Stimulated activated CD4-positive, alpha-beta T cell treated with anti-CD3 and anti-CD28 coated beads, Interleukin-2, amount 100 ng/mL, for 48 hours (primary cell): ENCODE data around the gene ZNF672.
"Not testable (repeated sequence)": the region's sequence is repeated elsewhere in the genome, so short reads cannot be mapped to it uniquely, and the experiment has no call there.

ENCODE experiments used
- DNase-seq, 2 donors: peaks; one replicate each; pipeline ENCODE4 v3.0.0-alpha.2; 2020

Gene ZNF672

DNA sequence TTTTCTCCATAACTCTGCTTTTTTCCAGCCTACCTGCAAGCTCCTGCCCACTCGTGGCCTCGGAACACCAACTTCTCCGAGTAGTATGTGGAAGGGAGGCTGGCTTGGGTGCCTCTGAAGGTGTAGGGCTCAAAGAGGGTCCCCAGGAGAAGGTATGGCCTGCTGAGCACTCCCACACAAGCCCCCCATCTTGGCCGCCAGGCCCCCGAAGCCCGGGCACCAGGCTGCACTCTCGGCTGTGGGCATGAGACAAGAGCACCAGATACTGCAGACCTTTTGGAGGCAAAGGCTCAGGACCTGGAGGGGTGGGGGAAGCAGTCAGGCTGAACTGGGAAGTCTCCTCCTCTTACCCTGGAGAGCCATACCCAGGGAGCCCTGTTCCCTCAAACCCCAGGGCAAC, 19.2 kb downstream of the ZNF672 start:
- DNase-seq = no peak

GRCh38 chr1:248857749-248858095, 19.7 kb downstream of the ZNF672 start:
- DNase-seq = no peak

DNA sequence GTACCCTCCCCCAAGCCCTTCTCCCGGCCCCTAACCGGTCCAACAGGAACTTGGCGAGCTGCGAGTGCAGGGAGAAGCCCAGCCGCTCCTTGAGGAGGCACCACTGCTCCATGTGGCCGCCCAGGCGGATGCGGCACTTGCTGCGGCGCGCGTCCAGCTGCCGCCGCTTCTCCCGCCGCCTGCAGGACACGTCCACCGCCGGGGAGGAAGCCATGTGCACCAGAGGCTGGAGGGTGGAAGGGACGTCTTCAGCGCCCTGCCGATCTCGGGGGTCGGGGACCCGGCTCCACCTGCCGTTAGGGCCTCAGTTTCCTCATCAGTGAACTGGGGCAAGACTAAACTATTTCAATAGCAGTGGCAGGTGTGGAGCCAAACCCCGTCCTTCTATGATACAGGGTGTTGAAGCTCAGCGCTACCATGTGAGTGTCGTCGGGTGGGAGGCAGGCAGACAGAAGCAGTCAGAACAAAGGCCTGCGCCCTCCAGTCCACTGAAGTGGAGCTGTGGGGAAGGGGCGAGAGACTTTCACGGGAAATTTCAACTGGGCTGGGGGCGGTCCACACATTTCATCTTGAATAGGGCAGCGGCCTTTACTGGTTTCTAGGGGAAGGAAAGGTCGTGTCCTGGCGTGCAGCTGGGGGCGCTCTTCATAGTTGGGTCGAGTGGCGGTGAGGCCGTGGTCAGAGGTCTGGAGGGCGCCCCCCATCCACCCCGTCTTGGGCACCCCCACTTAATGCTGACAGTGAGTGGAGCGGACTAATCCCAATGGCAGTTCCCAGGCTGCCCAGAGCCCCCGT, 20.3 kb downstream of the ZNF672 start:
- DNase-seq = peak in 1 of 2 donors; percentile 37

DNA sequence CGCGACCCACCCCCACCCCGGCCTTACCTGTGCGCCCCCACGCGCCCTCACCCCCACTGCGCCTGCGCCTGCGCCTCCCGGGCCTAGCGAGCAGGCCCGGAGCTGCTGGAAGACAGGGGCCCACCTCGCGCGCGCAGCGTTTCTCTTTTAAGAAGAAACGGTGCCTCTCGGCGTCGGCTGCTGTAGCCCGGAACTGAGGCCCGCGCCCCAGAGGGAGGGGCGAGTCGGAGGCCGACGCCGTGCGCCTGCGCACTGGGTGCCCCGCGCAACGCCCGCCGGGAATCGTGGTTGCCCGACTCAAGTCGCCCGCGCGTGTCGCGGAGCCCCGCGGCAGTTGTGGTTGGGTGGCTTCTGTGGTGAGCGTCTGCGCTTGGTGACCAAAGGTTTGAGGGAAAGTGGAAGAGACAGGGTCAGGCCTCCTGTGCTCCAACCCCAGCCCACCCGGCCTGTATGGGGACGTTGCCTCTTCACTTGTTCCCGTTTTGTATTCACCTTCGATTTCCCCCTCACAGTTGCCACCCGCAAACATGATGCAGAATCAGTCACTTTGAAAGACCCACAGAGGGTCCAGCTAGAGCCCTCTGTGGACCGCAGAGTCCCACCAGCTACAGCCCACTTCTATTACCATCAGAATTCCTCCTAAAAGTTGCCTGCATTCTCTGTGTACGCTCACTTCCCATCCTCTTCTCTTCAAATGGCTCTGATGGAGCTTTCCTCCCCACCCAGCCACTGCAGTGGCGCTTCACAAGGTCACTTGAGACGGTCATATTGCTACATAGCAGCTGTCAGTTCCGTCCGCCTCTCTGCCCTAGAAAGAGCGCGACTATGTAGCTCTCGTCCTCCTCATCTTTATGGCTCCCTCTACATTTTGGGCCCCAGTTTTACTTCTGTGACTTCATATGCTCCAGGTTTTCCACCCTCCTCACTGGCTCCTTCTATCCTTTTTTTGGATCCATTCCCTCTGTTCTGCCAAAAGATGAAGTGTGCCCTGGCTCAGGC, 21.2 kb downstream of the ZNF672 start, which contains the start of gene ZNF692:
ZNF692 (minus strand) TSS at position 195 of the 999 bp plus-strand sequence. CDS start 776 bp downstream, outside the sequence.
- DNase-seq = peak; percentile 90 to 95

DNA sequence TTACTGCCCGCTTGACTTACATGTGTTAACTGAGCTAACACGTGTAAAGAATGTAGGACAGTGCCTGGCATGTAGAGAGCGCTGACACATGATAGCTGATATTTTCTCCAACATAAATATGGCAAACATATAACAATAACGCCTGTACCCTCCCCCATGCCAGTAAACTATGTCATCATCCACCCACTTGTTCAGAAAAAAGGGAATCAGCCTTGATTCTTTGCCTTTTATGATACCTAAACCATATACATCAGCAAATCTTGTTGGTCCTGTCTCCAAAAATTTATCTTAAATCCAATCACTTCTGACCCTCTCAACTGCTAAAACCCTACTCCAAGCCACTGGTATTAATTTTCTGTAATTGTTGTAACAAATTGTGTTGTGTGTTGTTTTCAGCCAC, 22.0 kb downstream of the ZNF672 start:
- DNase-seq = no peak

- no peak for DNase-seq
Observed at GRCh38 chr1:248861616-248862015, 23.6 kb downstream of the ZNF672 start.

GRCh38 chr1:248862695-248862997, 24.6 kb downstream of the ZNF672 start:
- DNase-seq = peak in 1 of 2 donors; percentile 33

- peak; percentile 73 to 74 for DNase-seq
Observed at GRCh38 chr1:248862998-248863881, 25.2 kb downstream of the ZNF672 start.

GRCh38 chr1:248871837-248872401, 33.9 kb downstream of the ZNF672 start:
- DNase-seq = no peak

DNA sequence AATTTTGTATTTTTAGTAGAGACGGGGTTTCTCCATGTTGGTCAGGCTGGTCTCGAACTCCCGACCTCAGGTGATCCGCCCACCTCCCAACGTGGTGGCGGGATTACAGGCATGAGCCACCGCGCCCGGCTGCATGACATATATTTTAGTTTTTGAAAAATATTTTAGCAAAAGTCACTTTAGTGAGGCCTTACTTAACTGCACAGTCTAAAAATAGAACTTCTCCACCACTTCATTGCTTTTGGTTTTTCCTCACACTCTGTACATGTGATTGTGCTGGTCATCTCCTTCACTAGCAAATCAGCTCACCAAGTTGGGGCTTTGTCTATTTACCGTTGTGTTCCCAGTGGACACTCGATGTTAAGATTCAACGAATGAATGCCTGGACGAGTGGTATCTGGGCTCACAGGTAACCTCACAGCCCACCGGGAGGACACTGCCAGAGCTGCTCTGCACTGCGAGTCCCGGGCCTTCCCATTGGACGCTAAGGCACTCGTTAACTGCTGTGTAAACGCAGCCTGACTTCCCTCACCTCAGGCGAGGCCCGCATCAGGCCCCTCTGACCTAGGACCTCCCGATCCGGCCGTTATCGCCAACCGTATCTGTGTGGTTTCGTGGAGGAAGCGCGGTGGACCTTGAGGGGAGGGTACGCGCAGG, 34.9 kb downstream of the ZNF672 start:
- peak; percentile 56 to 62 for DNase-seq

DNA sequence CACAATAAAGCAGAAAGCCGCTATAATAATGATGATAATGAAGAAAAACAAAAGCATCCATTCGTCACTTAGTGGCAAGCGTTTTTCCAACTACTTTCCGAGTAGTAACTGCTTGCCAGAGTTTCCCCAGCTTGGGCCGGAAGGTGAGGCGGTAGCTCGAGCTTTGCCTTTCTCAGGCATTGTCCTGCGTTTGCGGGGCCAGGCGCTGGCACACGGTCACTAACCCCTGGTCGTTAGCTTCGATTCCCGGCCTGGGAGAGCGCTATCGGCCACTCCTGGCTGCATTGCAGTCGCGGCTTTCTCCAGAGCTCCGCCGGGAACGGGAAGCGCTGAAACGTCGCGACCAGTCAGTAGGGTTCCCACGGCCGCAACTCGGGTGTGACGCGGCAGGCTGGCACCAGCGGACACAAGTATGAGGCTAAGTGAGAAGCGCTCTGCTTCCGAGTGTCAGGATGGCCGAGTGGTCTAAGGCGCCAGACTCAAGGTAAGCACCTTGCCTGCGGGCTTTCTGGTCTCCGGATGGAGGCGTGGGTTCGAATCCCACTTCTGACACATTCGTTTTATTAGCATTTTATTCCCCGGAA, 35.5 kb downstream of the ZNF672 start:
- DNase-seq = peak; percentile 99

GRCh38 chr1:248873993-248874533, 36.0 kb downstream of the ZNF672 start:
- peak; percentile 79 to 87 for DNase-seq

DNA sequence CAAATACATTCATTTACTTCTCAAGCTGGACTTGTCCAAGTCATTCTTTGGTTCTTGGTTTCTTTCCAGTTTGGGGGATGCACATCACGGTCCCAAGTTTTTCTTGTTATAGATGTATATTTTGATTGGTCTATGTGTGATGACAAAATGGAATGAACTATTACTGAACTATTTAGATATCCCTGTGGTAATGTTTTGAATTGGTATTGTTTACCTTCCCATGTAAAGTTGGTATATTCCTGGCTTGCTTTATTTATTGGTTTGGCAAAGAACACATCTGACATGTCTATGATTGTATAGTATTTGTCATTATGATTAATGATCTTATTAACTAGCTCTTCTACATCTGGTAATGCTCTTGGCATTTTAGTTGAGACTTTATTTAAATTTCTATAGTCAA, 43.2 kb downstream of the ZNF672 start:
- no peak for DNase-seq

DNA sequence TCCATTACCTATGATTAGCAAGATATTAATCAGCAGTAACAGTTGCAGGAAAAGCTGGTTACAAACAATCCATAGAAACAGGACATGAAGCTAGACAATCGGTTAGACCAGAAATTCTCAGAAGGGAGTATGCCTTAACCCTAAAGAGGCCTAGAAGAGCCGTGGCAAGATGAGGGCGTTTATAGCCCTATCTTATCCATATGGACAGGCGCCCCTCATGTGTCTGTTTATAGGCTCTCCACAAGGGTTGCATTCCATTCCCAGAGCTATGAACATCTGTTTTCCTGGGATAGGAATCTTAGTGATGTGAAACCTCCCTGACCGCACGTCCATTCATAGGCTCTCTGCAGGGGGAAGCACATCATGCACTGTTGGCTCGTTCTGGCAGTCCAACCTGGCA, 44.4 kb downstream of the ZNF672 start:
- DNase-seq = not testable (repeated sequence)

GRCh38 chr1:248884632-248885295, 46.7 kb downstream of the ZNF672 start:
- no peak for DNase-seq

- DNase-seq = no peak
Observed at GRCh38 chr1:248885646-248886045, 47.6 kb downstream of the ZNF672 start.

- no peak for DNase-seq
Observed at GRCh38 chr1:248886237-248886895, 48.3 kb downstream of the ZNF672 start.

- not testable (repeated sequence) for DNase-seq
Observed at GRCh38 chr1:248889914-248890243, 51.9 kb downstream of the ZNF672 start.

DNA sequence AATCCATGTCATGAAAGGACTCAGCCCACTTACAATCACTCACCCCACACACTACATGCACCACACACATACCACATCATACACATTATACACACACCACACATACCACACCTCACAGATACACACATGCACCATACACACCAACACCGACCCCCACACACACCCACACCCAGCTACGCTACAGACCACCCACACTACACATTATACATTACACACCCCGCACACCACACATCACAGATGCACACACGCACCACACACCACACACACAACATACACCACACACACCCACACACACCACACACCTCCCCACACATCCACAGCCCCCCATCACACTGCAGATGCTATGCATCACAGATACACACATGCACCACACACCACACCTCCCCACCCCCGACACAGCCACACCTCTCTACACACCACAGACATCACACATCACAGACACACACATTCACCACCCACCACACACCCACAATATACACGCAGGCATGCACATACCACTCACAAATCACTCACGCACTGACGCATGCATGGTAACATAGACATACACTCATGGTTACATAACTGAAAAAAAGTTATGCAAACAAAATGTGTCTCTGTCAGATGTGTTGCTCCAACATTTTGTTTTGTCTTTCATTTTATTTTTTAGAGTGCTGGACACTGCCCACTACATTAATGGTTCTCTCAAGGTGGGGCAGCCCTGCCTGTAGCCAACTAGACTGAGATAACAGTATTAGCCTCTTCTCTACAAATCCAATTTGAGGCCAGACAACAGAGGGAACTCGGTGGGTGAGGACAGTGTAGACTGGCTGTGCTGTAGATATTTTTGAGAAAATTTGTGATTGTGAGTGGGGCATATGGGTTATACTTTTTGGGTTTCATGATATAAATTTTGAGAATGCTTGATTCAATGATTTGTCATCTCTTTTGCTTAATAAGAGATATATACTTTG, 52.8 kb downstream of the ZNF672 start:
- DNase-seq = no peak
